ENCODE measurements around the gene HIRA. TPM values are rescaled to one million over a fixed set of nuclear protein-coding genes. Genes with fewer than 3 reads are reported as not detected.

Gene HIRA
- total RNA-seq, 1 experiment from 2014 or later, result 51.0 TPM

- DNase-seq (ENCODE audit: low spot score) (no peak), ATAC-seq (no peak)
- ChIA-PET POLR2A (no interaction called here), CTCF (no interaction called here)
- Mint-ChIP-seq H3K9me3 (no peaks in the 10 kb centered on the region), H3K36me3 (no peaks in the 10 kb centered on the region), H3K27ac (no peak overlapping the region), H3K27me3 (ENCODE audit: low read depth) (peaks cover 25% of the 10 kb centered on the region), H3K4me1 (peaks cover 42% of the 10 kb centered on the region), H3K4me3 (no peak overlapping the region)
- TF ChIP-seq ERG (CRISPR knock-in tag; IDR thresholded peaks at IDR 0.05) (no peak), IRF2 (CRISPR knock-in tag; IDR thresholded peaks at IDR 0.05; ENCODE audit: borderline replicate concordance, low read depth) (no peak), ZNF281 (CRISPR knock-in tag; IDR thresholded peaks at IDR 0.05) (no peak), ZNF138 (CRISPR knock-in tag; conservative IDR thresholded peaks at IDR 0.05) (no peak), MXD4 (CRISPR knock-in tag; IDR thresholded peaks at IDR 0.05; ENCODE audit: borderline replicate concordance) (no peak), ATF2 (CRISPR knock-in tag; IDR thresholded peaks at IDR 0.05; ENCODE audit: borderline replicate concordance, low read depth) (no peak)
Observed at GRCh38 chr22:19289475-19290161, 141.9 kb downstream of the HIRA start.

GRCh38 chr22:19287889-19288288 is 143.6 kb downstream of the HIRA start:
- DNase-seq (ENCODE audit: low spot score) (no peak), ATAC-seq (no peak)
- Mint-ChIP-seq H3K27me3 (ENCODE audit: low read depth) (peaks cover 25% of the 10 kb centered on the region), H3K36me3 (0 out of 2 replicates have a peak, but pooled peaks cover 2% of the 10 kb centered on the region), H3K4me1 (peaks cover 42% of the 10 kb centered on the region), H3K27ac (no peak overlapping the region), H3K9me3 (no peaks in the 10 kb centered on the region), H3K4me3 (no peak overlapping the region)
- CTCF ChIA-PET, result interaction anchor here (1.1 to 3.4 kb wide), 5 partner anchors 10 to 342 kb away, joined by 3 to 26 read pairs (median 3); partner anchors contain the start of gene SLC25A1
- POLR2A ChIA-PET, result no interaction called here
- TF ChIP-seq NR3C1 (CRISPR knock-in tag; conservative IDR thresholded peaks at IDR 0.05; ENCODE audit: low read depth) (no peak), ZNF512 (CRISPR knock-in tag; IDR thresholded peaks at IDR 0.05; ENCODE audit: borderline replicate concordance) (no peak), ERG (CRISPR knock-in tag; IDR thresholded peaks at IDR 0.05) (no peak), E2F5 (CRISPR knock-in tag; IDR thresholded peaks at IDR 0.05) (no peak), SP1 (CRISPR knock-in tag; conservative IDR thresholded peaks at IDR 0.05) (no peak), TEAD1 (CRISPR knock-in tag; IDR thresholded peaks at IDR 0.05) (no peak), MLX (CRISPR knock-in tag; IDR thresholded peaks at IDR 0.05) (no peak), ATF3 (CRISPR knock-in tag; conservative IDR thresholded peaks at IDR 0.05) (no peak), ZNF232 (CRISPR knock-in tag; IDR thresholded peaks at IDR 0.05) (no peak), HMGA2 (CRISPR knock-in tag; IDR thresholded peaks at IDR 0.05) (no peak), PRDM15 (CRISPR knock-in tag; IDR thresholded peaks at IDR 0.05) (no peak), GABPB1 (CRISPR knock-in tag; IDR thresholded peaks at IDR 0.05) (no peak)
